ENCODE measurements around the gene GCDH.
"Not testable (repeated sequence)": the region's sequence is repeated elsewhere in the genome, so short reads cannot be mapped to it uniquely, and the experiment has no call there.

The GCDH gene

DNA sequence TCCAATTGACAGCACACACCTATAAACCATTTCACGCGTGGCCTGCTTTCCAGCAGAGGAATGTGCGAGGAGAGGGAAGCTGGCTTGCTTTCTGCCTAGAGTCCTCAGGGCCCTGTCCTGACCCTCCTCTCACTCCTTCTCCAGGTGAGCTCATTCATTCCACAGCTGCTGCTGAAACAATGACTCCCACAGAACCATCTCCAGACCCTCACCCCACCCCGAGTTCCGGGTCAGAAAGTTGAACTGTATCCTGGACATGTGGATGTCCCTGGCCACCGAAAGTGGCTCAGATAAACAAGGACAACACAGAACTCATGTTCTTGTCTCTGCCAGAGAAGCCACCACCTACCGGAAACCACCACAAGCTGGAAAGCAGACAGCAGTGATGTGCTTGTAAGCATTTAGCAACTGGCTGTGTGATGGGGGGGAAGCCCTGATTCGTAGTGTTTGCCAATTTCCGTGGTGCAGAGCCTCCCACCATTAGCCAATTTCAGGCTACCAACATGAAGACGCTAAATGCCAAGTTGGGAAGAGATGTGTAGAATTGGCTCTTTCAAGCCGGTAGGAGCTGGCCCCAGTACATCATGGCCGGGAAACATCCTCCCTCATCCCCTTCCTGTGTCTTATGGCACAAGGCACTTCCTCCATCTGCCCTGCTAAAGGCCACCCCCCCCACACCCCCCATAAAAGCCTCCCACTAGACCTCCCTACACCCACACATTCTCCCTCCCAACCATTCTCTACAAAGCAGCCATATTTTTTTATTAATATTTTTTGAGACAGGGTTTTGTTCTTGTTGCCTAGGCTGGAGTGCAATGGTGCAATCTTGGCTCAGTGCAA is 23.1 kb downstream of the GCDH start:
- ChIA-PET CTCF (interaction anchor here (1.1 to 7.8 kb wide), 4 partner anchors 14 to 67 kb away, joined by 4 to 30 read pairs (median 10); no protein-coding TSS in a partner anchor), POLR2A (interaction anchor here (0.5 to 1.0 kb wide), 3 partner anchors 15 to 53 kb away, joined by 3 to 7 read pairs (median 4); no protein-coding TSS in a partner anchor)
- TF ChIP-seq, protein P1, sequence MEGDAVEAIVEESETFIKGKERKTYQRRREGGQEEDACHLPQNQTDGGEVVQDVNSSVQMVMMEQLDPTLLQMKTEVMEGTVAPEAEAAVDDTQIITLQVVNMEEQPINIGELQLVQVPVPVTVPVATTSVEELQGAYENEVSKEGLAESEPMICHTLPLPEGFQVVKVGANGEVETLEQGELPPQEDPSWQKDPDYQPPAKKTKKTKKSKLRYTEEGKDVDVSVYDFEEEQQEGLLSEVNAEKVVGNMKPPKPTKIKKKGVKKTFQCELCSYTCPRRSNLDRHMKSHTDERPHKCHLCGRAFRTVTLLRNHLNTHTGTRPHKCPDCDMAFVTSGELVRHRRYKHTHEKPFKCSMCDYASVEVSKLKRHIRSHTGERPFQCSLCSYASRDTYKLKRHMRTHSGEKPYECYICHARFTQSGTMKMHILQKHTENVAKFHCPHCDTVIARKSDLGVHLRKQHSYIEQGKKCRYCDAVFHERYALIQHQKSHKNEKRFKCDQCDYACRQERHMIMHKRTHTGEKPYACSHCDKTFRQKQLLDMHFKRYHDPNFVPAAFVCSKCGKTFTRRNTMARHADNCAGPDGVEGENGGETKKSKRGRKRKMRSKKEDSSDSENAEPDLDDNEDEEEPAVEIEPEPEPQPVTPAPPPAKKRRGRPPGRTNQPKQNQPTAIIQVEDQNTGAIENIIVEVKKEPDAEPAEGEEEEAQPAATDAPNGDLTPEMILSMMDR (IDR thresholded peaks at IDR 0.05; ENCODE audit: control extremely low read depth, extremely low read depth, low read depth, missing control alignments): no peak
- no peak for DNase-seq (ENCODE audit: extremely low spot score)

DNA sequence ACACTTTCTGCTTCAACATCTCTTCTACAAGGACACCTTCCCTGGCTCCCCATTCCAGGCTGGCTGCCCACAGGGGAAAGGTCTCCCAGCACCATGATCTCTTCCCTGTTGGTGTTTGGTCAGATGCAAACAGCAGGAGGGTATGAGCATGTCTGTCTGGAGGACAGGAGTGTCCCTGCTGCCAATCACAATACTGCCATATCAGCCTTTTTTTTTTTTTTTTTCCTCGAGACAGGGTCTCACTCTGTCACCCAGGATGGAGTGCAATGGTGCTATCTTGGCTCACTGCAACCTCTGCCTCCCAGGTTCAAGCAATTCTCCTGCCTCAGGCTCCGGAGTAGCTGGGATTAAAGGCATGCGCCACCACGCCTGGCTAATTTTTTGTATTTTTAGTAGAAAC is 24.9 kb downstream of the GCDH start:
- CTCF ChIA-PET: interaction anchor here (0.9 to 7.8 kb wide), 3 partner anchors 9 to 50 kb away, joined by 3 to 30 read pairs (median 13); no protein-coding TSS in a partner anchor
- DNase-seq (ENCODE audit: extremely low spot score); POLR2A ChIA-PET: not testable (repeated sequence)

DNA sequence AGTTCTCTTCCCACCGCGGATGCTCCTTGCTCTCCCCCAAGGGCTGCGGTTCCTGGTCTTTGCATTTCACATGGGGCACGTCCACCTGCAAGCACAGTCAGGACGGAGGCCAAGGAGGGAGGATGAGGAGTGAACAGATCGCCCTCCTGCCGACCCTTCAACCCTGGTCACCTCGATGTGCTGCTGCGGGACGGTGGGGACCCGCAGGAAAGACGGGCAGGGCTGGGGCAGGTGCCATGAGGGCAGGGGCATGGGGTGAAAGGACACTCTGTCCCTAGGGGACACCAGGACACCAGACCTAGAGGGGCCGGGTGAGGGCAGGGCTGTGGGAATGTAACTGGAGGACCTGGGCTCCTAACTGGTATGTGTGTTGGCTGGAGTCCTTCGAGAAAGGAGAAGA is 27.3 kb downstream of the GCDH start:
- ChIA-PET CTCF (no interaction called here), POLR2A (no interaction called here)
- no peak for DNase-seq (ENCODE audit: extremely low spot score)
- TF ChIP-seq, protein P1 (IDR thresholded peaks at IDR 0.05; ENCODE audit: control extremely low read depth, extremely low read depth, low read depth, missing control alignments): no peak

DNA sequence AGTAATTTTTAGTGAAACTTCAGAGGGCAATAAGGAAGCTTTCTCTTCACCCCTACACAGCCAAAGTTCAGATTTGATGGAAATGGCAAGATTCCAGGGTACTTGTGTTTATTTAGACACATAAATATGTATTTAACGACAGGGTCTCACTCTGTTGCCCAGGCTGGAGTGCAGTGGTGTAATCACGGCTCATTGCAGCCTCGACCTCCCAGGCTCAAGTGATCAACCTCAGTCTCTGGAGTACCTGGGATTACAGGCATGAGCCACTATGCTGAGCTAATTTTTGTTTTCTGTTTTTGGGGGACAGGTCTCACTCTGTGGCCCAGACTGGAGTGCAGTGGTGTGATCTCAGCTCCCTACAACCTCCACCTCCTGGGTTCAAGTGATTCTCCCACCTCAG is 30.1 kb downstream of the GCDH start:
- CTCF ChIA-PET: interaction anchor here (1.1 to 1.5 kb wide), 2 partner anchors 12 to 44 kb away, joined by 3 read pairs; no protein-coding TSS in a partner anchor
- no peak for DNase-seq (ENCODE audit: extremely low spot score)
- POLR2A ChIA-PET: interaction anchor here (0.6 to 1.0 kb wide), 2 partner anchors 24 to 25 kb away, joined by 4 read pairs; no protein-coding TSS in a partner anchor
- TF ChIP-seq, protein P1 (IDR thresholded peaks at IDR 0.05; ENCODE audit: control extremely low read depth, extremely low read depth, low read depth, missing control alignments): no peak

DNA sequence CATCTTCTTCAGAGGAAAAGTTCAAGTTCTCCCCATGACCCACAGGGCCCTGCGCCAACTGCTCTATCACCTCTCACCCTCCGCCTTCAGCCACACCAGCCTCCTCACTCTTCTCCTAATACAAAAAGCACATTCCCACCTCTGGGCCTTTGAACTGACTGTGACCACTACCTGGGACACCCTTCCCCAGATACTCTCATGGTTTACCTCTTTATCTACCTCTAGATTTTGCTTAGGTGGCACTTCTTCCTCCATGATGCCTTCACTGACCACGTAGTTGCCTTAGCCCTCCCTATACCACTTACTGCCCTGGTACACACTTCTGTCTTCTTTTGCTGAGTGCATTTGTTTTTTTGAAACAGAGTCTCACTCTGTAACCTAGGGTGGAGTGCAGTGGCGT is 32.0 kb downstream of the GCDH start:
- no peak for DNase-seq (ENCODE audit: extremely low spot score)
- CTCF ChIA-PET: no interaction called here

DNA sequence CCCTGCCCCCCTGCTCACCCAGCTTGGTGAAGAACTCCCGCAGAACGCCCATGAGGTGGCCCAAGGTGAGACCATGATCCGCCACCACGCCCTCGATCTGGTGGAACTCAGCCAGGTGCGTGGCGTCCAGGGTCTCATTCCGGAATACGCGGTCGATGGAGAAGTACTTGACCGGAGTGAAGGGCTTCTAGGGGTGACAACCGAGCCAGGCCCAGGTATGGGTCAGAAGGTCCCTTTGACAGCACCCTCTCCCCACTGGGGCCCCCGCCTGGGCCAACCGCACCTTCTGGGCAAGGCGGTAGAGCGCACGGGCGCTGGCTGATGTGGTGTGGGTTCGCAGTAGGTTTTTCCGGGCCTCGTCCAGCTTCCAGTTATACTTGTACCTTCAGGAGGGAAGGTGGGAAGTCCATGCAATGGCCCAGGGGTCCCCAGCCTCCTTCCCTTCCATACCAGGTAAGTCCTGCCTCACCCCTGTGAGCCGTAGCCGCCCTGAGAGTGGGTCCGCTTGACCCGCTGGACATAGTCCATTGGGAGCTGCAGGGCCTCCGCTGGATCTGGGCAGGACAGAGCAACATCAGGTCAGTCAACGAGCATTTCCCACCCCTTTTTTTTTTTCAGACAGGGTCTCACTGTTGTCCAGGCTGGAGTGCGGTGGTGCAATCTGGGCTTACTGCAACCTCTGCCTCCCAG is 33.8 kb downstream of the GCDH start:
- TF ChIP-seq, protein P1 (IDR thresholded peaks at IDR 0.05; ENCODE audit: control extremely low read depth, extremely low read depth, low read depth, missing control alignments): no peak
- DNase-seq (ENCODE audit: extremely low spot score): no peak
- POLR2A ChIA-PET: interaction anchor here (0.7 to 1.4 kb wide), 2 partner anchors 13 to 1873 kb away, joined by 3 read pairs; no protein-coding TSS in a partner anchor
- CTCF ChIA-PET: interaction anchor here (1.3 kb wide), 1 partner anchor 40 kb away, joined by 4 read pairs; no protein-coding TSS in a partner anchor

More for the DNA sequence above, 32.0 kb downstream of the GCDH start:
- TF ChIP-seq, protein P1 (IDR thresholded peaks at IDR 0.05; ENCODE audit: control extremely low read depth, extremely low read depth, low read depth, missing control alignments): no peak
- POLR2A ChIA-PET: no interaction called here
